ENCODE data around the gene ESAM.

The ESAM gene

DNA sequence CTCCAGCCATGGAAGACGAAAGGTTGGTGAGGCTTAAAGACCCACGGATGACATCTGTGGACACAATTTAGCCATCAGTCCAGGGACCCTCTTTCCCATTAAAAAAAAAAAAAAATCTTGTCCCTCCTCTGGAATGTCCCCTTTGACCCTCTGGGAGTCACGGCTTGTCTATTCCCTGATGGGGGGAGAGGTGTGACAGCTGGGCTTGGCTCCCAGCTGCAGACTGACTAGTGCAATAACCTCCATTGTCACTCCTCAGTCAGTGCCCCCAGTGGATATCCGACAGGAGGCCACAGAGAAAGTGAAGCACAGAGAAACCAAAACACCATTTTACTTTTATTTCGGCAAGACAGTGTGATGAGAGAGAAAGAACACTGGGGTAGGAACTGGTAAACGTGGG lies 7.4 kb downstream of the ESAM start:
- no peak for TF ChIP-seq JUND (IDR thresholded peaks at IDR 0.05; ENCODE audit: low read depth)
- in situ Hi-C loops (cut with HindIII; ENCODE audit: low pct_unique_long_range_greater_than_20kb, low sequenced_read_pairs), result no loop called here
- no peak for DNase-seq (ENCODE audit: low read depth in 1 of 2, low spot score in 1 of 2)

DNA sequence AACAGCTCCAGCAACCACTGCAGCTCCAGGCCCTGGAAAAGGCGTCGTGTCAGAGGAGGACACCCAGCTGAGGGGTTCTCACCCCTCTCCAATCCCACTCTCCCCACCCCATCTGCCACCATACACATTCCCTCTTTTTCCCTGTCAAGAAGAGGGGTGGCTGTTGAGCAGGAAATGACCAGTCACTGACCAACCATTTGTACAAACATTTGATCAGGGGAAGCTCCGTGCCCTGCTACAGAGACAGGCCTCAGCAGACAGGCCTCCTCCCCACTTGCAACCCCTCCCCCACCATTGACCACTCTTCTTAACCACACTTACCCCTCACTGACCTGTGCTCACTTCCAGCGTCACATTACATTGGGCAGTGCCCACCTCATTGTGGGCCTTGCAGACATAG lies 7.8 kb downstream of the ESAM start:
- DNase-seq (ENCODE audit: low read depth in 1 of 2, low spot score in 1 of 2), result no peak
- in situ Hi-C loops (cut with HindIII; ENCODE audit: low pct_unique_long_range_greater_than_20kb, low sequenced_read_pairs), result no loop called here
- no peak for TF ChIP-seq JUND (IDR thresholded peaks at IDR 0.05; ENCODE audit: low read depth)

DNA sequence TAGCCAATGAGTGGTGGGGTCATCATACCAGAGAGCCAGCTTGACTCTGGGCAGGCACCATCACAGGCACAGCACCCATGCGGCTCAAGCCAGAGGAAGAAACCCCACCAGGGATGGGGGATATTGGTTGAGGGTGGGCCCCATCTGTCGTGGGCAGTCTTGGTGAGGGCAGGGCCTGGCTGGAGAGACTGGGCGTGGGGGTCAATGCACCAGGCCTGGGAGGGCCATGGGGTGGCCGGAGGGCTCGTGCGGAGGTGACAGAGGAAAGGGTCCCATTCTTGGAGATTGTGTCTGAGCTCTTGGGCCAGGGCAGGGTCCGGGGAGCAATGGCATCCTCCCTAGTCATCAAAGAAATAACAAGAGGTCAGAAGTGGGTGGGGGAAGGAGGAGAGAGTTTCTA lies 8.5 kb downstream of the ESAM start:
- in situ Hi-C loops (cut with HindIII; ENCODE audit: low pct_unique_long_range_greater_than_20kb, low sequenced_read_pairs), result no loop called here
- TF ChIP-seq JUND (IDR thresholded peaks at IDR 0.05; ENCODE audit: low read depth), result no peak
- DNase-seq (ENCODE audit: low read depth in 1 of 2, low spot score in 1 of 2), result no peak

DNA sequence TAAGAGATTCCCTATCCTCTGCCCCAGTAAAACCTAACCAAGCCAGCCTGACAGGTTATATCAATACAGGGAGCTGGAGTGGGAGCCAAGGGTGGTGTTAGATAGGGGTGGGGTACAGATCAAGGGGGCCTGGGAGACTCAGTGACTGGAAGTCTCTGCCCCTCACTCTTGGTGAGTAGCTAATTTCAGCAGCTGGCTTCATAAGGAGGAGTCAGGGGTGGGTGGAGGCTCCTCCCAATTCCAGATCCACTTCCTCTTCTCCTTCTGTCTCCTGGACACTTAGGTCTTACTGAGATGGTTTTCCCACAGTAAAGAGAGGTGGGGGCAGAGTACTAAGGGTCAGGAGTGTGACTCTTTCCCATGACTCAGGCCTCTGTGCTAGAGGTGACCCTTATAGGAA lies 8.9 kb downstream of the ESAM start:
- in situ Hi-C loops (cut with HindIII; ENCODE audit: low pct_unique_long_range_greater_than_20kb, low sequenced_read_pairs), result no loop called here
- DNase-seq (ENCODE audit: low read depth in 1 of 2, low spot score in 1 of 2), result no peak
- no peak for TF ChIP-seq JUND (IDR thresholded peaks at IDR 0.05; ENCODE audit: low read depth)

GRCh38 chr11:124752471-124753102 lies 9.5 kb downstream of the ESAM start:
- DNase-seq (ENCODE audit: low read depth in 1 of 2, low spot score in 1 of 2), result no peak
- TF ChIP-seq JUND (IDR thresholded peaks at IDR 0.05; ENCODE audit: low read depth), result no peak
- in situ Hi-C loops (cut with HindIII; ENCODE audit: low pct_unique_long_range_greater_than_20kb, low sequenced_read_pairs), result no loop called here

- no peak for DNase-seq (ENCODE audit: low read depth in 1 of 2, low spot score in 1 of 2)
- no peak for TF ChIP-seq JUND (IDR thresholded peaks at IDR 0.05; ENCODE audit: low read depth)
- in situ Hi-C loops (cut with HindIII; ENCODE audit: low pct_unique_long_range_greater_than_20kb, low sequenced_read_pairs), result no loop called here
Observed at GRCh38 chr11:124751741-124752470, 10.2 kb downstream of the ESAM start, which contains the start of gene VSIG2. TSS of gene VSIG2 (minus strand) at chr11:124752255. CDS start at chr11:124752137, 118 bp downstream.

DNA sequence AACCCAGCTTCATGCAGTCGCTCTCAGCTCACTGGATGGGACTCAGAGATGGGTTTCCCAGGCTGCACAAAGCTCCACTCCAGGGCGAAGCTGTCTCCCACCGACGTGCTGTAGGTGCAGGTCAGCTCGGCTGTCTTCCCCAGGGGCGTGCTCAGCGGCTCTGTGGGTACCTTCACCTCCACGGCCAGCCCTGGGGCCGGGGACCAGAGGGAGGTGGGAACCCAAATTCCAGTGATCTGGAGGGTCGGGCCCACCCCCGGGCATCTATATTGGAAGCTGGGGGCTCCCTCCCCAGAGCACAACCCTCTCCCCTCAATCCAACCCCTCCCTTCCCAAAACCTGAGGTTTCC lies 10.7 kb downstream of the ESAM start:
- DNase-seq (ENCODE audit: low read depth in 1 of 2, low spot score in 1 of 2), result no peak
- no peak for TF ChIP-seq JUND (IDR thresholded peaks at IDR 0.05; ENCODE audit: low read depth)
- in situ Hi-C loops (cut with HindIII; ENCODE audit: low pct_unique_long_range_greater_than_20kb, low sequenced_read_pairs), result no loop called here

GRCh38 chr11:124749912-124750311 lies 12.2 kb downstream of the ESAM start:
- DNase-seq (ENCODE audit: low read depth in 1 of 2, low spot score in 1 of 2), result no peak
- in situ Hi-C loops (cut with HindIII; ENCODE audit: low pct_unique_long_range_greater_than_20kb, low sequenced_read_pairs), result no loop called here
- TF ChIP-seq JUND (IDR thresholded peaks at IDR 0.05; ENCODE audit: low read depth), result no peak

- DNase-seq (ENCODE audit: low read depth in 1 of 2, low spot score in 1 of 2), result peak; percentile 55 to 77
- in situ Hi-C loops (cut with HindIII; ENCODE audit: low pct_unique_long_range_greater_than_20kb, low sequenced_read_pairs), result no loop called here
- no peak for TF ChIP-seq JUND (IDR thresholded peaks at IDR 0.05; ENCODE audit: low read depth)
Observed at GRCh38 chr11:124748481-124749343, 13.4 kb downstream of the ESAM start.

DNA sequence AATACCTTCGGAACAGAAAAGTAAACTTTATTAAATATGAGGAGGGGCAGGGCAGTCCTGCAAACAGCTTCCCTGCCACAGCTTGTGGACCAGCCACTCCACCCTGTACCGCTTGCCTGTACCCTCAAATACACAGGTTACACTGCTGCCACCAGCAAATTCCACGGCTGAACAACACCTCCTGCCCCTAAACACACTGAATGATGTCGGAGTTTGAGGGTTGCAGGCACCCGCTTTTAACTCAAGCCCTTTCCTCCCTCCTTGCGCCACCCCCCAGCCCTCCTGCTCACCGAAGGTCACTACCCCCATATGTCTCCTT lies 14.0 kb downstream of the ESAM start:
- no peak for TF ChIP-seq JUND (IDR thresholded peaks at IDR 0.05; ENCODE audit: low read depth)
- DNase-seq (ENCODE audit: low read depth in 1 of 2, low spot score in 1 of 2), result no peak
- in situ Hi-C loops (cut with HindIII; ENCODE audit: low pct_unique_long_range_greater_than_20kb, low sequenced_read_pairs), result no loop called here

GRCh38 chr11:124747406-124748099 lies 14.5 kb downstream of the ESAM start:
- no peak for TF ChIP-seq JUND (IDR thresholded peaks at IDR 0.05; ENCODE audit: low read depth)
- in situ Hi-C loops (cut with HindIII; ENCODE audit: low pct_unique_long_range_greater_than_20kb, low sequenced_read_pairs), result no loop called here
- no peak for DNase-seq (ENCODE audit: low read depth in 1 of 2, low spot score in 1 of 2)

GRCh38 chr11:124746621-124747243 lies 15.4 kb downstream of the ESAM start:
- in situ Hi-C loops (cut with HindIII; ENCODE audit: low pct_unique_long_range_greater_than_20kb, low sequenced_read_pairs), result no loop called here
- DNase-seq (ENCODE audit: low read depth in 1 of 2, low spot score in 1 of 2), result peak; percentile 91 to 94
- TF ChIP-seq JUND (IDR thresholded peaks at IDR 0.05; ENCODE audit: low read depth), result no peak

All from T47D (cell line).